Caco-2 (cell line): ENCODE measurements around the gene CHIC2. TPM values are rescaled to one million over a fixed set of nuclear protein-coding genes. Genes with fewer than 3 reads are reported as not detected.

ENCODE experiments used
- BruUV-seq: library from RNA; stranded (reverse); fragments of 400-500 nt; replicated peaks from 2 replicates; lab custom pipeline; 2021; lab: Mats Ljungman, UMichigan
- CTCF ChIA-PET: fragments of 300-600 bp; sonication (Branson Sonifier 250); formaldehyde crosslinking; loops from one replicate; lab custom pipeline; 2022; ENCODE audit warnings: antibody characterized with exemption; lab: Charles Lee
- POLR2A ChIA-PET: fragments of 300-600 bp; sonication (Branson Sonifier 250); formaldehyde crosslinking; loops from one replicate; lab custom pipeline; 2022; ENCODE audit warnings: antibody characterized with exemption; lab: Charles Lee
- DNase-seq, 2 experiments: peaks; one replicate each; pipeline versions ENCODE4 v3.0.0 to v3.0.0-alpha.2; 2020 to 2022
- H3K27me3 ChIP-seq: replicated peaks from 2 replicates; pipeline ENCODE4 v1.6.0; 2011; ENCODE audit warnings: low read length; ENCODE audit not compliant: control insufficient read depth, insufficient read depth
- H3K36me3 ChIP-seq: 2 replicates; pipeline ENCODE4 v1.5.1; 2011; ENCODE audit warnings: low read length; ENCODE audit not compliant: control insufficient read depth, insufficient read depth
- H3K4me1 ChIP-seq: fragments of 250-450 bp; sonication (Bioruptor Pico); 2 replicates; pipeline ENCODE4 v1.5.1; 2020; ENCODE audit warnings: mild to moderate bottlenecking
- H3K4me3 ChIP-seq: 2 replicates; pipeline ENCODE4 v1.5.1; 2011; ENCODE audit warnings: low read depth, mild to moderate bottlenecking, control low read depth, low read length
- H3K9me3 ChIP-seq: fragments of 250-450 bp; sonication (Bioruptor Pico); 2 replicates; pipeline ENCODE4 v1.5.1; 2020; ENCODE audit warnings: mild to moderate bottlenecking, moderate library complexity
- H3K27ac Mint-ChIP-seq: one replicate; pipeline ENCODE4 v1.8.0; 2022; ENCODE audit warnings: mixed read lengths; ENCODE audit not compliant: unreplicated experiment
- H3K27me3 Mint-ChIP-seq: one replicate; pipeline ENCODE4 v1.8.0; 2022; ENCODE audit warnings: mixed read lengths; ENCODE audit not compliant: insufficient read depth, unreplicated experiment
- H3K36me3 Mint-ChIP-seq: one replicate; pipeline ENCODE4 v1.8.0; 2022; ENCODE audit warnings: mild to moderate bottlenecking, mixed read lengths; ENCODE audit not compliant: insufficient read depth, unreplicated experiment
- H3K4me1 Mint-ChIP-seq: one replicate; pipeline ENCODE4 v1.8.0; 2022; ENCODE audit warnings: low read depth, mixed read lengths; ENCODE audit not compliant: unreplicated experiment
- H3K4me3 Mint-ChIP-seq: one replicate; pipeline ENCODE4 v1.8.0; 2022; ENCODE audit warnings: mild to moderate bottlenecking, moderate library complexity, mixed read lengths; ENCODE audit not compliant: unreplicated experiment
- H3K9me3 Mint-ChIP-seq: one replicate; pipeline ENCODE4 v1.8.0; 2022; ENCODE audit warnings: mixed read lengths; ENCODE audit not compliant: unreplicated experiment
- intact Hi-C: fragments of 100-400 bp; cut with micrococcal nuclease; formaldehyde crosslinking; loops from one replicate; pipeline ENCODE4 v1.10.0; 2022; ENCODE audit not compliant: unreplicated experiment
- total RNA-seq: library from RNA; stranded (reverse); gene quantifications from 2 replicates; pipeline ENCODE4 v1.2.3, GENCODE V29; 2022
- TF ChIP-seq, protein P1 (sequence below), 2 experiments: fragments of 200-600 bp in 1 of 2; IDR thresholded peaks; 1 replicate in 1 of 2; 2 replicates in 1 of 2; pipeline versions ENCODE4 v1.5.1 to v1.8.0; 2011 to 2022; ENCODE audit warnings: antibody characterized with exemption in 1 of 2, control low read depth in 1 of 2, inconsistent platforms in 1 of 2, low read depth in 1 of 2, low read length in 1 of 2, mild to moderate bottlenecking in 1 of 2, moderate library complexity in 1 of 2; ENCODE audit not compliant: insufficient read depth in 1 of 2, severe bottlenecking in 1 of 2, unreplicated experiment in 1 of 2

Gene CHIC2
- total RNA-seq, 1 experiment from 2014 or later = 30.0 TPM

DNA sequence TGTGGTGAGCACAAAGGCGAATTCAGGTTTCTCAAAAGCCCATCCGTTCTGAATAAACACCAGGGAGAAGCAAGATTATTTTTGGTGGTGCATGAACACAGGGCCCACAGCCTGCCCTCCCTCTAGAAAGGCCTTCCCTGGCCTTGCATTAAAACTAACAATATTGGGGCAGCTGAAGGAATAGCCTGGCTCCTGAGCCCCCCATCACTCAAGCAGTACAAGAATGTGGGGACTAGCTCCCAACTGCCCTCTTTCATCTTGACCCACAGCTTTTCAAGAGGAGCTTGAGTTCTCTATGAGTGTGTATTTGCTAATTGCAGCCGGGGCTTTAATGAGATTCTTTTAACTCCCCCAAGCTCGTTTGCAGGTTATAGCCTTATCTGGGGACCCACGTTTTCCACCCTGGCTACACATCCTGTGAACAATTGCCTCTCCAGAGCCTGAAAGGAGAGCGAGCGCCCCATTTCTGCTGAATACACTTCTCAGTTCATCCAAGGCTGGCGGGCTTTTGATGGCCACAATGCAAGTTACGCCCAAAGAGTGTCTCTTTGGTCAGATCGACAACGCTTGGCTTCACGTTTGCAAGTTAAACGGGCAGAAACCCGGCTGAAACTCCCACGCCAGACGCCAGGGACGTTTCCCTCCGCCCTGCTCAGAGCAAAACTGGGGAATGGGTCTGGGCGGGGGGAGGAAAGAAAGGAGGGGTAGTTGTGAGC lies 30.9 kb upstream of the CHIC2 start:
- CTCF ChIA-PET = no interaction called here
- TF ChIP-seq, protein P1, sequence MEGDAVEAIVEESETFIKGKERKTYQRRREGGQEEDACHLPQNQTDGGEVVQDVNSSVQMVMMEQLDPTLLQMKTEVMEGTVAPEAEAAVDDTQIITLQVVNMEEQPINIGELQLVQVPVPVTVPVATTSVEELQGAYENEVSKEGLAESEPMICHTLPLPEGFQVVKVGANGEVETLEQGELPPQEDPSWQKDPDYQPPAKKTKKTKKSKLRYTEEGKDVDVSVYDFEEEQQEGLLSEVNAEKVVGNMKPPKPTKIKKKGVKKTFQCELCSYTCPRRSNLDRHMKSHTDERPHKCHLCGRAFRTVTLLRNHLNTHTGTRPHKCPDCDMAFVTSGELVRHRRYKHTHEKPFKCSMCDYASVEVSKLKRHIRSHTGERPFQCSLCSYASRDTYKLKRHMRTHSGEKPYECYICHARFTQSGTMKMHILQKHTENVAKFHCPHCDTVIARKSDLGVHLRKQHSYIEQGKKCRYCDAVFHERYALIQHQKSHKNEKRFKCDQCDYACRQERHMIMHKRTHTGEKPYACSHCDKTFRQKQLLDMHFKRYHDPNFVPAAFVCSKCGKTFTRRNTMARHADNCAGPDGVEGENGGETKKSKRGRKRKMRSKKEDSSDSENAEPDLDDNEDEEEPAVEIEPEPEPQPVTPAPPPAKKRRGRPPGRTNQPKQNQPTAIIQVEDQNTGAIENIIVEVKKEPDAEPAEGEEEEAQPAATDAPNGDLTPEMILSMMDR (IDR thresholded peaks at IDR 0.05; ENCODE audit: insufficient read depth in 1 of 2, low read depth in 1 of 2, low read length in 1 of 2, severe bottlenecking in 1 of 2, unreplicated experiment in 1 of 2) = no peak
- H3K27me3 ChIP-seq = no peaks in the 10 kb centered on the region

DNA sequence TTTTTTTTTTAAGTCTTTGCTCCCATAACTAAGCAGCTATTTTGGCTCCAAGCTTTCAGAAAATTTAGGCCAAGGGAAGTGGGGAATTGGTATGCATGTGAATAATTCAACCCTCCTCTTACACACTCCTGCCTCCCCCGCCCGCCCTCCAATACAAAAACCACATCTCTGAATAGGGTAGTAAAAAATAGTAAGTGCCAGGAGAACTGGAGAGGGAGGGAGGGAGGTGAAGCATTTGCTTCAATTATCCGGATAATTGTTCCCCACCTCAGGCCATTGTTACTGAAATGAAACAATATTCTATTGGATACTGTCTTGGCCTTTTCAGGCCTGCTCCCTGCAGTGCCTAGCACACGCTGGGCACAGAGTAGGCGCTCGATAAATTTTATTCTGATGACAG lies 30.0 kb upstream of the CHIC2 start:
- ChIA-PET CTCF (no interaction called here), POLR2A (no interaction called here)
- Mint-ChIP-seq H3K36me3 (no peaks in the 10 kb centered on the region), H3K4me3 (no peak overlapping the region), H3K9me3 (no peaks in the 10 kb centered on the region), H3K27me3 (no peaks in the 10 kb centered on the region), H3K27ac (no peak overlapping the region), H3K4me1 (peaks cover 10% of the 10 kb centered on the region)
- Histone ChIP-seq H3K4me3 (no peak overlapping the region), H3K36me3 (no peaks in the 10 kb centered on the region), H3K4me1 (peaks cover 7% of the 10 kb centered on the region; the same call in 1 of the 2 replicates), H3K9me3 (no peaks in the 10 kb centered on the region), H3K27me3 (no peaks in the 10 kb centered on the region)
- TF ChIP-seq, protein P1 (IDR thresholded peaks at IDR 0.05; ENCODE audit: insufficient read depth in 1 of 2, low read depth in 1 of 2, low read length in 1 of 2, severe bottlenecking in 1 of 2, unreplicated experiment in 1 of 2) = no peak
- DNase-seq = no peak
- intact Hi-C loops = loop anchor here (5.0 kb wide), 1 partner anchor 123 kb away; no protein-coding TSS in a partner anchor
- BruUV-seq = no TSS peak

More for the DNA sequence above, 30.9 kb upstream of the CHIC2 start:
- no peak for DNase-seq
- no peak overlapping the region for H3K27ac Mint-ChIP-seq
- H3K4me3 ChIP-seq = no peak overlapping the region
- no peaks in the 10 kb centered on the region for H3K36me3 ChIP-seq
- no peak overlapping the region for H3K4me3 Mint-ChIP-seq
- H3K4me1 ChIP-seq = peaks cover 9% of the 10 kb centered on the region; the same call in 1 of the 2 replicates
- no TSS peak for BruUV-seq
- peaks cover 10% of the 10 kb centered on the region for H3K4me1 Mint-ChIP-seq
- no peaks in the 10 kb centered on the region for H3K9me3 Mint-ChIP-seq
- no peaks in the 10 kb centered on the region for H3K27me3 Mint-ChIP-seq
- H3K36me3 Mint-ChIP-seq = no peaks in the 10 kb centered on the region
- H3K9me3 ChIP-seq = no peaks in the 10 kb centered on the region
- POLR2A ChIA-PET = no interaction called here
- intact Hi-C loops = no loop called here

DNA sequence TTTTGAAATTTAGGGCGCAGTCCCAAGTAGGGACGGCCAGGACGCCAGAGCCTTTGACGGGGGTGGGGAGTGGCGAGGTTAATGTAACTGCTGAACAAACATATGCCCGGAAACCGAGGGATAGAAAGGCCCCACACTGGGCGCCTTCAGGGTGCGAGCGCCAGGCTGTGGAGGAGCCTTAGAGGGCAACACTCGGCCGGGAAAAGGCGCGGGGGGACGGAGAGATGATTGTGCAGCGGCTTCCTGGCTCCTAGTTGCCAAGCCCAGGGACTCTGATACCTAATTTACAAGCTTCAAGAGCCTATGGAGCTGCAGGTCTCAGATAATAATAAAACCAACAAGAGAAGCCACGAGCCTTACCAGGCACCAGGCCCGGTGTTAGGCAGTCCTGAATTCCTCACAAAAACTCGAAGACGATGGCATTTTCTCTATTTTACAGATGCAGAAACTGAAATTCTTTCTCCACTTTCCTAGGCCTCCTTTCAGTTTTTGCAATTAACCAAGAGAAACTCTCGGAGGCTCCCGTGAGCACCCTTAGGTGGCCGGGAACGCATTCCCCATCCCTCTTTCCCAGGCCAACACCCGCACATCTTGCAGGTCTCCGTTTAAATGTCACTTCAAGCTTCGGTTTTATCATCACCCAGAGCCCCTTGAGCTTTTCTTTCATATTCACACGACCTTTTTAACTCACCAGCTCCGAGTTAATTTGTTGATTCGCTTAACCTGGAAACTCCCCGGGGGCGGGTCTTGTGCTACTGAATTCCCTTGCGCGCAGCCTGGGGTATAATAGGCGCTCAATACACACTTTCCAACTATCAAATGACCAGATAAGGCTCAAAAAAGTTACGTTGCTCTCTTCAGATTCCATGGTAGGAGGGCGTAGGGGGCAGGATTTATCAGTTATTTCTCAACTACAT lies 29.2 kb upstream of the CHIC2 start:
- TF ChIP-seq, protein P1 (IDR thresholded peaks at IDR 0.05; ENCODE audit: insufficient read depth in 1 of 2, low read depth in 1 of 2, low read length in 1 of 2, severe bottlenecking in 1 of 2, unreplicated experiment in 1 of 2) = no peak
- Mint-ChIP-seq H3K36me3 (no peaks in the 10 kb centered on the region), H3K4me3 (no peak overlapping the region), H3K27me3 (no peaks in the 10 kb centered on the region), H3K4me1 (peaks cover 10% of the 10 kb centered on the region), H3K27ac (no peak overlapping the region), H3K9me3 (no peaks in the 10 kb centered on the region)
- no peaks in the 10 kb centered on the region for H3K9me3 ChIP-seq
- no peaks in the 10 kb centered on the region for H3K27me3 ChIP-seq
- 0 out of 2 replicates have a peak, but pooled peaks cover 4% of the 10 kb centered on the region for H3K4me1 ChIP-seq
- ChIA-PET POLR2A (no interaction called here), CTCF (no interaction called here)
- H3K4me3 ChIP-seq = no peak overlapping the region
- BruUV-seq = no TSS peak
- intact Hi-C loops = loop anchor here (5.0 kb wide), 1 partner anchor 124 kb away; no protein-coding TSS in a partner anchor
- no peaks in the 10 kb centered on the region for H3K36me3 ChIP-seq
- no peak for DNase-seq
